BJ (cell line): Measurements from ENCODE around the gene ZNF512B. TPM values are rescaled to one million over a fixed set of nuclear protein-coding genes. Genes with fewer than 3 reads are reported as not detected.

Experiments used
- CTCF ChIA-PET: fragments of 350-600 bp; formaldehyde crosslinking; extraction: SDS; loops from one replicate; lab custom pipeline; 2021; ENCODE audit warnings: antibody characterized with exemption, inconsistent platforms; lab: Yijun Ruan, JAX
- POLR2A ChIA-PET: fragments of 300-600 bp; sonication (Branson Sonifier 250); formaldehyde crosslinking; extraction: SDS; loops from one replicate; lab custom pipeline; 2021; ENCODE audit warnings: antibody characterized with exemption; lab: Charles Lee
- DNase-seq: peaks from one replicate; pipeline ENCODE4 v3.0.0-alpha.2; 2011; ENCODE audit warnings: low read depth
- H3K27me3 ChIP-seq: 2 replicates; pipeline ENCODE4 v1.6.0; 2011; ENCODE audit warnings: low read length; ENCODE audit not compliant: control insufficient read depth, insufficient read depth
- H3K36me3 ChIP-seq: 2 replicates; pipeline ENCODE4 v1.5.1; 2011; ENCODE audit warnings: low read length; ENCODE audit not compliant: control insufficient read depth, insufficient read depth
- H3K4me3 ChIP-seq: 2 replicates; pipeline ENCODE4 v1.5.1; 2011; ENCODE audit warnings: low read depth, mild to moderate bottlenecking, control low read depth, low read length
- CTCF ChIP-seq: IDR thresholded peaks from 2 replicates; pipeline ENCODE4 v1.5.1; 2011; ENCODE audit warnings: low read depth, mild to moderate bottlenecking, control low read depth, inconsistent platforms, low read length, moderate library complexity; ENCODE audit not compliant: insufficient read depth
- polyA plus RNA-seq: library from polyadenylated mRNA; depleted of rRNA; stranded (reverse); fragments of >200 nt; gene quantifications from 2 replicates; pipeline ENCODE4 v1.2.3, GENCODE V29; 2011

The ZNF512B gene
- polyA plus RNA-seq, 1 experiment, result 6.0 TPM

- Histone ChIP-seq H3K36me3 (peaks cover 28% of the 10 kb centered on the region), H3K4me3 (no peak overlapping the region), H3K27me3 (no peaks in the 10 kb centered on the region)
- TF ChIP-seq CTCF, result no peak
- ChIA-PET CTCF (no interaction called here), POLR2A (no interaction called here)
- no peak for DNase-seq
Measured at GRCh38 chr20:63966172-63966943, 3.4 kb downstream of the ZNF512B start.

DNA sequence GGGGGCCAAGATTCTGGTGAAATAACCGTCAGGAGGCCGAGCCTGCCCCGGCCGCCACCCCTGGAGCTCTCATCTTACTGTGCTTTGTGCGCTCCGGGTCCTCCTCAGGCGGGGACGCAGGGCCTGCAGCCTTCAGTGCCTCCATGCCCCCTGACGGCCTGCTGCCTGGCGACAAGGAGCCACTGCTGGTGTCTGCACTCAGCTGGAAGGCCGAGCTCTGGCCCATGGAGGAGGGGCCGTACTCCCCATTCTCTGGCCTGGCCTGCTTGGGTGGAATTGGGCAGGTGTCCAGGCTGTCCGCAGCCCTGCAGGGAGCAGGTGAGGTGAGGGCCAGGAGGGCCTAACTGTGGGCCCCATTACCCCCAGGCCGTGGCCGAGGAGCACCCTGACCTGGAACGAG is 5.3 kb downstream of the ZNF512B start:
- Histone ChIP-seq H3K36me3 (peaks cover 36% of the 10 kb centered on the region), H3K4me3 (no peak overlapping the region), H3K27me3 (no peaks in the 10 kb centered on the region)
- DNase-seq, result no peak
- POLR2A ChIA-PET, result no interaction called here
- CTCF ChIA-PET, result interaction anchor here (1.0 kb wide), 1 partner anchor 9 kb away, joined by 3 read pairs; no protein-coding TSS in a partner anchor
- no peak for TF ChIP-seq CTCF

DNA sequence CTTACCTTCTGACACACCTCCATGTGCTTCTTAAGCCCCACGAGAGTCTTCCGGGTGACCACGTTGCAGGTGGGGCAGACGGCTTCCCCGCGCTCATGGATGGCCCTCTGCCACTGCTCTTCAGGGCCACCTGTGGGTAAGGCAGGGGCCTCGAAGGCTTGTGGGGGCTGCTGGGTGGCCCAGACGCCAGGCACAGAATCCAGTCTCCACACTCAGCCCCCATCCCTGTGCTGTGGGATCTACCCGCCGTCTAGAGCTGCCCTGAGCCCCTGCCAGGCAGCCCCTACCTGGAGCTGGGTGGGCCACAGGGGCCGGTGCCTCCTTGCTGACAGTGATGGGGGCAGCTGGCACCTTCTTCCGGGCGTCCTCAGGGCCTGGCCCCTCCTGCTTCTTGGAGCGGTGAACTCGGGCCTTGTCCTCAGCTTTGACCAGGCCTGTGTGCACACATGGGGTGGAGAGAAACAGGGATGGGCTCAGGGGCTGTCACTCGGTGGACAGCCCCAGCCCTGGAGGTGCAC is 5.9 kb downstream of the ZNF512B start:
- ChIA-PET POLR2A (no interaction called here), CTCF (interaction anchor here (1.0 kb wide), 1 partner anchor 10 kb away, joined by 3 read pairs; no protein-coding TSS in a partner anchor)
- H3K4me3 ChIP-seq, result no peak overlapping the region
- TF ChIP-seq CTCF, result no peak
- no peaks in the 10 kb centered on the region for H3K27me3 ChIP-seq
- DNase-seq, result no peak
- peaks cover 40% of the 10 kb centered on the region for H3K36me3 ChIP-seq

DNA sequence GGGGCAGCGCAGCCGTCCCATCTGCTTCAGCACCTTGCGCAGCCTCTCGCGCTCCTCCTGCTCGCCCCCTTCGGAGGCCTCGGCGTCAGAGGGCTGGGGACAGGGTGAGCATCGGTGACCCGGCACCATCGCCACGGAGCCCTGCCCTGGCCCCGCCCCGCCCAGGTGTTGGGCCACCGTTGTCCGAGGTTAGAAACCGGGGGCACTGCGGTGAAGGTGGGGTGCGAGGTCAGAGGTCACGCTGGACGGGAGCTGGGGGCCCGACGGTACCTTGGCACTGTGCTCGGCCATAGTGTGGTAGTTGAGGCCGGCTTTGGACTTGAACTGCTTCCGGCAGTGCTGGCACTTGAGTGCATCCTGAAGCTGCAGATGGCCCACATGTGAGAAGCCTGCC is 6.4 kb downstream of the ZNF512B start:
- Histone ChIP-seq H3K27me3 (no peaks in the 10 kb centered on the region), H3K4me3 (no peak overlapping the region), H3K36me3 (peaks cover 40% of the 10 kb centered on the region)
- CTCF ChIA-PET, result interaction anchor here (1.0 kb wide), 1 partner anchor 10 kb away, joined by 3 read pairs; no protein-coding TSS in a partner anchor
- POLR2A ChIA-PET, result no interaction called here
- no peak for DNase-seq
- TF ChIP-seq CTCF, result no peak

DNA sequence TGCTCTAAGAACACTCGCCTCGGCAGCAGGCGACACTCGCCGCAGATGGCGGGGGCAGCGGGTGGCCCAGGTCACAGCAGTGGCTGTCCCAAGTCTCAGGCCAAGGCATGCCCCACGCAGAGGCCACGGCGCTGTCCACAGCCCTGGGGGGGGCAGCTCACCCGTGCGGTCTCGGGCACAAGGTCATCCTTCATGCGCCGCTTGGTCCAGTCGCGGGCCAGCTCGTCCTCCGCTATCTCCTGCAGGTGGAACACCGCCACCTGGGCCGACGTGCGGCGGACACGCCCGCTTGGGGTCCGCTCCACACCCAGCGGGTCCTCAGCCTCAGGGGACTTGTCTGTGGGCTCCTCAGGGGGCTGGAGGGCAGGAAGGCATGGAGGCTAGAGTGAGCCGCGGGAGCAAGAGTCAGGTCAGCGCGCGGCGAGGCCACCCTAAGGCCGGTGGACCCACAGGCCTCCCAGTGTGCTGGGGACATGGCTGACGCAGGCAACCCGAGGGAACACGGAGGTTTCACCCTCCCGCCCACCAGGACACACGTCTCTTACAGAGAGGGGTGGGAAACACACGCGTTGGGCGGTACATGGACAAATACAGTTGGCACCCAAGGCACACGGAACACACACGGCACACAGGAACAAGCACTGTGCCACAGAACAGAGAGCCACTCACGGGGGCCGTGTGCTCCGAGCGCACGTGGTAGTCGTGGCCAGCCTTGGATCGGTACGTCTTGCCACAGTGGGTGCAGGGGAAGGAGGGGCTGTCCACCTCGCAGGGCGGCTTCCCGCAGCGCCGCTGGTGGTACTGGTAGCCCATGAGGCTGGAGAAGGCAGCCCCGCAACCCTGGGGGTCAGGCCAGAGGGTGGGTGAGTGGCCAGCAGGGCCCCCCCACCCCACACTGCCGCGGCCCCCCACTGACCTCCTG is 7.0 kb downstream of the ZNF512B start:
- no peak for TF ChIP-seq CTCF
- ChIA-PET POLR2A (no interaction called here), CTCF (no interaction called here)
- peaks cover 40% of the 10 kb centered on the region for H3K36me3 ChIP-seq
- DNase-seq, result no peak
- H3K27me3 ChIP-seq, result no peaks in the 10 kb centered on the region
- H3K4me3 ChIP-seq, result no peak overlapping the region
